ENCODE measurements around the gene CSNK2A2. TPM values are rescaled to one million over a fixed set of nuclear protein-coding genes. Genes with fewer than 3 reads are reported as not detected.

Gene CSNK2A2
- total and polyA plus RNA-seq, 2 of the 8 experiments (the other 6 are each of a cell fraction or from before 2014, with no cell fraction given) = 37.9 to 128 TPM

- CTCF ChIA-PET (ENCODE audit: partially characterized antibody) = interaction anchor here (0.7 to 1.9 kb wide), 4 partner anchors 13 to 310 kb away, joined by 3 read pairs; no protein-coding TSS in a partner anchor
- H3K4me3 ChIP-seq (ENCODE audit: extremely low read depth in 1 of 4, insufficient read depth in 2 of 4, low read depth in 3 of 4, low read length in 4 of 4) = no peak overlapping the region
- TF ChIP-seq, protein P1, sequence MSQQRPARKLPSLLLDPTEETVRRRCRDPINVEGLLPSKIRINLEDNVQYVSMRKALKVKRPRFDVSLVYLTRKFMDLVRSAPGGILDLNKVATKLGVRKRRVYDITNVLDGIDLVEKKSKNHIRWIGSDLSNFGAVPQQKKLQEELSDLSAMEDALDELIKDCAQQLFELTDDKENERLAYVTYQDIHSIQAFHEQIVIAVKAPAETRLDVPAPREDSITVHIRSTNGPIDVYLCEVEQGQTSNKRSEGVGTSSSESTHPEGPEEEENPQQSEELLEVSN (IDR thresholded peaks at IDR 0.05) = no peak
- TF ChIP-seq CTBP2 (IDR thresholded peaks at IDR 0.05; ENCODE audit: borderline replicate concordance, insufficient read depth, insufficient read length, low read length) (no peak), ASH2L (IDR thresholded peaks at IDR 0.05; ENCODE audit: low read length) (no peak)
These were observed 3.3 kb upstream of the CSNK2A2 start for GRCh38 chr16:58201163-58201562.

More at GRCh38 chr16:58201163-58201562, 3.3 kb upstream of the CSNK2A2 start:
- peaks cover 11% of the 10 kb centered on the region; the same call in 1 of the 2 replicates for H3K23me2 ChIP-seq (ENCODE audit: low read depth, low read length)
- peaks cover 6% of the 10 kb centered on the region for H3K79me1 ChIP-seq (ENCODE audit: low read depth, low read length)
- H2AFZ ChIP-seq (ENCODE audit: low read length) = no peak overlapping the region
- peak overlapping the region; percentile 81; the same call in 1 of the 2 replicates for H2BK15ac ChIP-seq (ENCODE audit: low read length)
- no peak overlapping the region for H3K4ac ChIP-seq (replicated peaks; ENCODE audit: insufficient read length, low read depth, low read length)
- no peak overlapping the region for H3K18ac ChIP-seq (ENCODE audit: extremely low read depth, low read length)
- WGBS, 2 experiments (ENCODE audit: extremely low coverage in 1 of 2, insufficient coverage in 1 of 2, insufficient read length in 1 of 2, insufficient replicate concordance in 2 of 2, low coverage in 1 of 2, low lambda C conversion rate in 2 of 2, missing lambda C conversion rate in 1 of 2) = 71% methylated on average over 5 of the region's 5 CpGs; no CpG with 5 or more reads in 1 of the 2 experiments
- H4K5ac ChIP-seq (ENCODE audit: insufficient read length, low read depth, low read length) = no peak overlapping the region
- H3K27me3 ChIP-seq (replicated peaks in 1 of 4; ENCODE audit: control insufficient read depth in 3 of 4, extremely low read depth in 1 of 4, insufficient read depth in 3 of 4, low read length in 3 of 4) = peaks cover 0 to 5% (median 2%) of the 10 kb centered on the region in 4 experiments; a peak in 2 of 7 replicates
- peaks cover 0 to 4% (median 0%) of the 10 kb centered on the region in 4 experiments; a peak in 2 of 8 replicates for H3K36me3 ChIP-seq (ENCODE audit: control insufficient read depth in 2 of 4, insufficient read depth in 4 of 4, low read length in 3 of 4)
- no peak overlapping the region for H3K14ac ChIP-seq (ENCODE audit: insufficient read length)
- H3K27ac ChIP-seq (ENCODE audit: low read depth, low read length) = no peak overlapping the region
- no peak overlapping the region for H2BK20ac ChIP-seq (ENCODE audit: low read length)
- H4K91ac ChIP-seq (replicated peaks; ENCODE audit: insufficient read length, low read length) = no peak overlapping the region
- H3K4me1 ChIP-seq (replicated peaks in 1 of 4; ENCODE audit: control insufficient read depth in 3 of 4, insufficient read depth in 4 of 4, low read length in 3 of 4) = peaks cover 3 to 8% (median 6%) of the 10 kb centered on the region in 4 experiments; a peak in 4 of 7 replicates
- no peak overlapping the region for H2AK5ac ChIP-seq (ENCODE audit: low read depth, low read length)
- no peak overlapping the region for H3K23ac ChIP-seq (ENCODE audit: insufficient read length)
- DNase-seq (ENCODE audit: low read depth in 1 of 2, low spot score in 2 of 2) (no peak), FAIRE-seq (no peak)
- POLR2A ChIA-PET (ENCODE audit: partially characterized antibody) = no interaction called here
- no peak overlapping the region for H2BK120ac ChIP-seq (replicated peaks; ENCODE audit: low read depth, low read length)
- peak overlapping the region; percentile 60; the same call in 1 of the 2 replicates for H2BK5ac ChIP-seq (ENCODE audit: low read depth, low read length)
- no peak overlapping the region for H2BK12ac ChIP-seq (ENCODE audit: low read depth, low read length)
- no peak overlapping the region for H3K56ac ChIP-seq (replicated peaks; ENCODE audit: insufficient read length, low read depth, low read length)
- H3K4me2 ChIP-seq (ENCODE audit: insufficient read depth in 1 of 2, low read depth in 2 of 2, low read length in 2 of 2) = no peak overlapping the region; a peak in 1 of 4 replicates
- H4K8ac ChIP-seq (ENCODE audit: extremely low read depth, insufficient read depth, low read length) = no peak overlapping the region
- no peaks in the 10 kb centered on the region for H3K9me3 ChIP-seq (ENCODE audit: insufficient read depth in 2 of 2, low read depth in 1 of 2, low read length in 1 of 2)
- H4K20me1 ChIP-seq (replicated peaks in 1 of 2; ENCODE audit: control insufficient read depth in 1 of 2, insufficient read depth in 2 of 2, low read length in 2 of 2) = peaks cover 0 to 3% of the 10 kb centered on the region in 2 experiments
- peaks cover 6 to 11% of the 10 kb centered on the region in 2 experiments; a peak in 3 of 4 replicates for H3K79me2 ChIP-seq (ENCODE audit: control insufficient read depth in 1 of 2, insufficient read depth in 2 of 2, low read length in 2 of 2)
- no peak overlapping the region for H3K9ac ChIP-seq (replicated peaks in 1 of 4; ENCODE audit: extremely low read depth in 1 of 4, low read depth in 3 of 4, low read length in 3 of 4)

Data from H1 (cell line).